HepG2 (cell line): ENCODE data around the gene DPH2. TPM values are rescaled to one million over a fixed set of nuclear protein-coding genes. Genes with fewer than 3 reads are reported as not detected.

Source experiments
- AHR ChIP-seq: IDR thresholded peaks from 2 replicates; pipeline ENCODE4 v1.6.1; 2018; ENCODE audit warnings: missing genetic modification reagents, missing compliant biosample characterization
- ATF4 ChIP-seq, 2 experiments: fragments of 450-650 bp in 1 of 2; sonication (generic) in 1 of 2; formaldehyde crosslinking; IDR thresholded peaks; 2 replicates each; pipeline versions ENCODE4 v1.5.0 to v1.8.0; 2020 to 2022; ENCODE audit warnings: mild to moderate bottlenecking in 1 of 2, missing genetic modification reagents in 1 of 2
- CENPT ChIP-seq: sonication (generic); formaldehyde crosslinking; IDR thresholded peaks from 2 replicates; pipeline ENCODE4 v1.8.0; 2022; ENCODE audit warnings: low read depth, mild to moderate bottlenecking, moderate library complexity, missing genetic modification reagents
- FOXK1 ChIP-seq: sonication (generic); formaldehyde crosslinking; IDR thresholded peaks from 2 replicates; pipeline ENCODE4 v1.4.0; 2020; ENCODE audit warnings: low read depth, missing genetic modification reagents, borderline replicate concordance
- IRX3 ChIP-seq: sonication (generic); formaldehyde crosslinking; IDR thresholded peaks from 2 replicates; pipeline ENCODE4 v1.8.1; 2023; ENCODE audit warnings: mild to moderate bottlenecking, low read depth, missing genetic modification reagents, borderline replicate concordance
- KDM5A ChIP-seq: fragments of 200-600 bp; sonication (generic); IDR thresholded peaks from 2 replicates; pipeline ENCODE4 v1.7.0; 2018; ENCODE audit warnings: antibody characterized with exemption, mild to moderate bottlenecking, low read length, borderline replicate concordance
- NR1H2 ChIP-seq: sonication (generic); formaldehyde crosslinking; IDR thresholded peaks from 2 replicates; pipeline ENCODE4 v1.8.1; 2022; ENCODE audit warnings: low read depth, missing genetic modification reagents, borderline replicate concordance
- SRF ChIP-seq: IDR thresholded peaks from 2 replicates; pipeline ENCODE4 v1.6.1; 2011; ENCODE audit warnings: mild to moderate bottlenecking, low read depth, low read length, moderate library complexity
- ZNF569 ChIP-seq: sonication (generic); formaldehyde crosslinking; IDR thresholded peaks from 2 replicates; pipeline ENCODE4 v1.5.0; 2020; ENCODE audit warnings: mild to moderate bottlenecking, missing genetic modification reagents, moderate library complexity, borderline replicate concordance
- ZNF672 ChIP-seq: sonication (generic); formaldehyde crosslinking; IDR thresholded peaks from 2 replicates; pipeline ENCODE4 v1.8.1; 2022; ENCODE audit warnings: missing genetic modification reagents
- ZNF792 ChIP-seq: IDR thresholded peaks from 2 replicates; pipeline ENCODE4 v1.6.1; 2016
- ZSCAN30 ChIP-seq: sonication (generic); formaldehyde crosslinking; IDR thresholded peaks from 2 replicates; pipeline ENCODE4 v1.5.0; 2020; ENCODE audit warnings: mild to moderate bottlenecking, missing genetic modification reagents
- polyA plus RNA-seq, 8 experiments: library from polyadenylated mRNA; depleted of rRNA in 3 of 8; stranded (reverse) in 7 of 8; unstranded in 1 of 8; fragments of >200 nt; fragmentation: Illumina TruSeq in 4 of 8; extraction: Trizol in 4 of 8; gene quantifications; 2 replicates each; pipeline versions ENCODE4 v1.2.1 to v1.2.3, GENCODE V29; 2011 to 2016; ENCODE audit warnings: low read depth in 4 of 8, missing spikeins in 1 of 8, mixed read lengths in 1 of 8; ENCODE audit not compliant: insufficient read depth in 1 of 8
- total RNA-seq, 5 experiments: library from RNA; depleted of rRNA; stranded (reverse); fragments of >200 nt; fragmentation: Illumina TruSeq; extraction: Trizol; gene quantifications; 2 replicates each; pipeline ENCODE4 v1.2.3, GENCODE V29; 2016; ENCODE audit warnings: low read depth in 1 of 5
- TF ChIP-seq, protein P1 (sequence below): sonication (generic); formaldehyde crosslinking; IDR thresholded peaks from 2 replicates; pipeline ENCODE4 v1.8.1; 2022; ENCODE audit warnings: low read depth, mild to moderate bottlenecking, missing genetic modification reagents
- TF ChIP-seq, protein P2 (sequence below): sonication (generic); formaldehyde crosslinking; IDR thresholded peaks from 2 replicates; pipeline ENCODE4 v1.5.0; 2020; ENCODE audit warnings: mild to moderate bottlenecking, missing genetic modification reagents, borderline replicate concordance
- TF ChIP-seq, protein P3 (sequence below), 2 experiments: sonication (generic) in 1 of 2; formaldehyde crosslinking in 1 of 2; IDR thresholded peaks; 2 replicates each; pipeline versions ENCODE4 v1.6.1 to v1.9.0; 2014 to 2022; ENCODE audit warnings: antibody characterized with exemption in 1 of 2, borderline replicate concordance in 1 of 2, inconsistent platforms in 1 of 2, low read depth in 1 of 2, missing genetic modification reagents in 1 of 2

Gene DPH2
- total and polyA plus RNA-seq, 2 of the 13 experiments (the other 11 are each of a cell fraction or from before 2014, with no cell fraction given): 32.2 to 38.3 TPM

DNA sequence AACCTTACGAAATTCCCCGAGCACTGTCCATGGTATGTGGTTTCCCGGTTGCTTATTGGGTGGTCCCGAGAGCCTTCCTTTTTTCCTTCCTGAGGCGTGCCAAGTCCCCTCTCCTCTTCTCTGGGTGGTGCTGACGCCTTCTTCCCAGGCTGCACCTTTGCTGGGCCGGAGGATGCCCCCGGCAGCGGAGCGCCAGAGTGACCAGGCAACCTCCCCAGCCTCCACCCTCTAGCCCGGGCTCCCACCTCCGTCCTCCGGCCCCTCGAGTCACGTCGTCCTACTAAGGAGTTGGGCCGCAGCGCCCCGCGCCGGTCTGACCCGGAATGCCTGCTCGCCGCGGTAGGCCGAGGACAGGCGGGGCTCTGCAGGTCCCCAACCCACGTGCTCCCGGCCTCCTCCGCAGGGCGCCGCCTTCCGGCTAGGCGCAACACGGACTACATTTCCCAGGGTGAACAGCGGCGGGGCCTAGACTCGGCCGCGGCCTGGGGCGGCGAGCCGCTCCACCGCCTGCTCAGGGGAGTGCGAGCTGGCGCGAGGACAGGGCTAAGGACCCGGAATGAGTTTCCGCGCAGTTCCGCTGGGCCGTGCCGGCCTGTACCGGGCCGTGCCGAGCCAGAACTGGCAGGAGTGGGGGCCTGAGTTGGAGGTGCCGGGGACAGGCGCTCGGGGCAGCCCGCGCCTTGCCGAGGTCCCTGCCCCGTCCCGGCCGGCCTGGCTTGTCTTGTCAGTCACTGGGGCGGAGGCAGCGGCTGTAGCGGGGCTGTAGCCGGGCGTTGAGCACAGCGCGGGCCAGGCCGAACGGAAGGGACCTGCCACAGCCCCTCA lies 23.4 kb upstream of the DPH2 start, which contains the start of gene IPO13 (continued):
- TF ChIP-seq, protein P1, sequence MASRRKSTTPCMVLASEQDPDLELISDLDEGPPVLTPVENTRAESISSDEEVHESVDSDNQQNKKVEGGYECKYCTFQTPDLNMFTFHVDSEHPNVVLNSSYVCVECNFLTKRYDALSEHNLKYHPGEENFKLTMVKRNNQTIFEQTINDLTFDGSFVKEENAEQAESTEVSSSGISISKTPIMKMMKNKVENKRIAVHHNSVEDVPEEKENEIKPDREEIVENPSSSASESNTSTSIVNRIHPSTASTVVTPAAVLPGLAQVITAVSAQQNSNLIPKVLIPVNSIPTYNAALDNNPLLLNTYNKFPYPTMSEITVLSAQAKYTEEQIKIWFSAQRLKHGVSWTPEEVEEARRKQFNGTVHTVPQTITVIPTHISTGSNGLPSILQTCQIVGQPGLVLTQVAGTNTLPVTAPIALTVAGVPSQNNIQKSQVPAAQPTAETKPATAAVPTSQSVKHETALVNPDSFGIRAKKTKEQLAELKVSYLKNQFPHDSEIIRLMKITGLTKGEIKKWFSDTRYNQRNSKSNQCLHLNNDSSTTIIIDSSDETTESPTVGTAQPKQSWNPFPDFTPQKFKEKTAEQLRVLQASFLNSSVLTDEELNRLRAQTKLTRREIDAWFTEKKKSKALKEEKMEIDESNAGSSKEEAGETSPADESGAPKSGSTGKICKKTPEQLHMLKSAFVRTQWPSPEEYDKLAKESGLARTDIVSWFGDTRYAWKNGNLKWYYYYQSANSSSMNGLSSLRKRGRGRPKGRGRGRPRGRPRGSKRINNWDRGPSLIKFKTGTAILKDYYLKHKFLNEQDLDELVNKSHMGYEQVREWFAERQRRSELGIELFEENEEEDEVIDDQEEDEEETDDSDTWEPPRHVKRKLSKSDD: peak; percentile 46
- TF ChIP-seq ZNF569 (CRISPR knock-in tag) (0 out of 2 replicates have a peak, but pooled peaks have one; percentile 62), IRX3 (CRISPR knock-in tag) (no peak), FOXK1 (CRISPR knock-in tag) (peak; percentile 90), SRF (no peak), KDM5A (peak; percentile 77; the same call in 1 of the 2 replicates), AHR (CRISPR knock-in tag) (peak; percentile 70; the same call in 1 of the 2 replicates), CENPT (no peak; the same call in 1 of the 2 replicates), ZSCAN30 (no peak), ZNF672 (CRISPR knock-in tag) (no peak), ATF4 (CRISPR knock-in tag; IDR thresholded peaks at IDR 0.05) (peak in 1 of 2 experiments; percentile 63; a peak in 2 of 4 replicates), ZNF792 (CRISPR knock-in tag) (peak; percentile 96), NR1H2 (CRISPR knock-in tag) (no peak)
- TF ChIP-seq, protein P2, sequence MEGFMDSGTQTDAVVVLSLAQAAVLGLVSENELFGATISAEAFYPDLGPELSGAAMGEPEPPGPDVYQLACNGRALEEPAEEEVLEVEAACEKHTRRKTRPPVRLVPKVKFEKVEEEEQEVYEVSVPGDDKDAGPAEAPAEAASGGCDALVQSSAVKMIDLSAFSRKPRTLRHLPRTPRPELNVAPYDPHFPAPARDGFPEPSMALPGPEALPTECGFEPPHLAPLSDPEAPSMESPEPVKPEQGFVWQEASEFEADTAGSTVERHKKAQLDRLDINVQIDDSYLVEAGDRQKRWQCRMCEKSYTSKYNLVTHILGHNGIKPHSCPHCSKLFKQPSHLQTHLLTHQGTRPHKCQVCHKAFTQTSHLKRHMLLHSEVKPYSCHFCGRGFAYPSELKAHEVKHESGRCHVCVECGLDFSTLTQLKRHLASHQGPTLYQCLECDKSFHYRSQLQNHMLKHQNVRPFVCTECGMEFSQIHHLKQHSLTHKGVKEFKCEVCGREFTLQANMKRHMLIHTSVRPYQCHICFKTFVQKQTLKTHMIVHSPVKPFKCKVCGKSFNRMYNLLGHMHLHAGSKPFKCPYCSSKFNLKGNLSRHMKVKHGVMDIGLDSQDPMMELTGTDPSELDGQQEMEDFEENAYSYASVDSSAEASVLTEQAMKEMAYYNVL (CRISPR knock-in tag): no peak; the same call in 1 of the 2 replicates
- TF ChIP-seq, protein P3, sequence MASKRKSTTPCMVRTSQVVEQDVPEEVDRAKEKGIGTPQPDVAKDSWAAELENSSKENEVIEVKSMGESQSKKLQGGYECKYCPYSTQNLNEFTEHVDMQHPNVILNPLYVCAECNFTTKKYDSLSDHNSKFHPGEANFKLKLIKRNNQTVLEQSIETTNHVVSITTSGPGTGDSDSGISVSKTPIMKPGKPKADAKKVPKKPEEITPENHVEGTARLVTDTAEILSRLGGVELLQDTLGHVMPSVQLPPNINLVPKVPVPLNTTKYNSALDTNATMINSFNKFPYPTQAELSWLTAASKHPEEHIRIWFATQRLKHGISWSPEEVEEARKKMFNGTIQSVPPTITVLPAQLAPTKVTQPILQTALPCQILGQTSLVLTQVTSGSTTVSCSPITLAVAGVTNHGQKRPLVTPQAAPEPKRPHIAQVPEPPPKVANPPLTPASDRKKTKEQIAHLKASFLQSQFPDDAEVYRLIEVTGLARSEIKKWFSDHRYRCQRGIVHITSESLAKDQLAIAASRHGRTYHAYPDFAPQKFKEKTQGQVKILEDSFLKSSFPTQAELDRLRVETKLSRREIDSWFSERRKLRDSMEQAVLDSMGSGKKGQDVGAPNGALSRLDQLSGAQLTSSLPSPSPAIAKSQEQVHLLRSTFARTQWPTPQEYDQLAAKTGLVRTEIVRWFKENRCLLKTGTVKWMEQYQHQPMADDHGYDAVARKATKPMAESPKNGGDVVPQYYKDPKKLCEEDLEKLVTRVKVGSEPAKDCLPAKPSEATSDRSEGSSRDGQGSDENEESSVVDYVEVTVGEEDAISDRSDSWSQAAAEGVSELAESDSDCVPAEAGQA (IDR thresholded peaks at IDR 0.05; ENCODE audit: low read depth): no peak
- TF ChIP-seq, protein P3 (CRISPR knock-in tag; IDR thresholded peaks at IDR 0.05; ENCODE audit: borderline replicate concordance): no peak
